Mammary epithelial cell (primary cell): ENCODE data around the gene METTL5.

ENCODE experiments used
- CTCF ChIP-seq, 2 donors: IDR thresholded peaks in 1 of 2; conservative IDR thresholded peaks in 1 of 2; 2 replicates each; pipeline ENCODE4 v1.5.1; 2011 to 2012; ENCODE audit warnings: inconsistent platforms in 2 of 2, low read length in 2 of 2, mild to moderate bottlenecking in 2 of 2, control low read depth in 1 of 2, low read depth in 1 of 2; ENCODE audit not compliant: insufficient read depth in 1 of 2; ENCODE audit errors: extremely low read depth in 1 of 2
- EZH2 ChIP-seq: IDR thresholded peaks from 2 replicates; pipeline ENCODE4 v1.6.1; 2012; ENCODE audit warnings: low read length, inconsistent platforms, borderline replicate concordance

- no peak for TF ChIP-seq CTCF (conservative IDR thresholded peaks at IDR 0.05 in 1 of 2, IDR thresholded peaks at IDR 0.05 in 1 of 2; ENCODE audit: extremely low read depth in 1 of 2, insufficient read depth in 1 of 2, low read depth in 1 of 2, low read length in 2 of 2)
- no peak for TF ChIP-seq EZH2
Measured at GRCh38 chr2:169853041-169853668, 28.4 kb upstream of the METTL5 start.
